ENCODE results near the gene ENTREP1. TPM values are rescaled to one million over a fixed set of nuclear protein-coding genes. Genes with fewer than 3 reads are reported as not detected.

ENTREP1 gene
- total RNA-seq, 1 experiment from 2014 or later: not detected

GRCh38 chr9:69326261-69326660 is 1.2 kb downstream of the ENTREP1 start:
- DNase-seq: no peak
- no peak overlapping the region for H3K4me3 Mint-ChIP-seq (ENCODE audit: unreplicated experiment)
- H3K36me3 ChIP-seq (ENCODE audit: control insufficient read depth, insufficient read depth, low read length): no peaks in the 10 kb centered on the region
- no peaks in the 10 kb centered on the region for H3K4me1 ChIP-seq
- no peak overlapping the region for H3K27ac Mint-ChIP-seq (ENCODE audit: unreplicated experiment)
- H3K4me1 Mint-ChIP-seq (ENCODE audit: low read depth, unreplicated experiment): no peaks in the 10 kb centered on the region
- H3K9me3 ChIP-seq: no peaks in the 10 kb centered on the region
- intact Hi-C loops (cut with micrococcal nuclease; ENCODE audit: unreplicated experiment): no loop called here
- H3K27me3 Mint-ChIP-seq (ENCODE audit: insufficient read depth, unreplicated experiment): no peaks in the 10 kb centered on the region
- no peak overlapping the region for H3K4me3 ChIP-seq (ENCODE audit: low read depth, low read length)
- POLR2A ChIA-PET: no interaction called here
- BruUV-seq (replicated peaks): no TSS peak
- TF ChIP-seq CTCF (IDR thresholded peaks at IDR 0.05; ENCODE audit: insufficient read depth in 1 of 2, low read depth in 1 of 2, low read length in 1 of 2, severe bottlenecking in 1 of 2, unreplicated experiment in 1 of 2): no peak
- no peaks in the 10 kb centered on the region for H3K9me3 Mint-ChIP-seq (ENCODE audit: unreplicated experiment)
- CTCF ChIA-PET: no interaction called here
- H3K36me3 Mint-ChIP-seq (ENCODE audit: insufficient read depth, unreplicated experiment): no peaks in the 10 kb centered on the region
- H3K27me3 ChIP-seq (replicated peaks; ENCODE audit: control insufficient read depth, insufficient read depth, low read length): no peaks in the 10 kb centered on the region; the same call in 1 of the 2 replicates

DNA sequence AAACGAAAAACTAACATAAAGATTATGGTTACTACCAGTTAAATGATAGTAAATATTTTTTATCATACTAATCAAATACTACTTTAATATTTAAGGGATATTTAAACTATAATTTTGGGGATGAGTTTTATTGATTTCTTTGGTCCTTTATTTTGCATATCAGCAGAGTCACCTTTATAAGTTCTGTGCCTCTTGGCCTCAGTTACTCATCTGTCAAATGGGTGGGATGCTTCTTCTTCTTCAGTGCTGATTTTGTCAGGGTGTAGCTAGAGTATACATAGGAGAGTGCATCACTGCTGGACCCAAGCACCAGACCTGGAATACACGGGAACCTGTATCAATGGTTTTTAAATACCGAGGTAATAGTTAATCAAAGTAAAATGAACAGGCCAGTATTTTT is 5.6 kb downstream of the ENTREP1 start:
- Mint-ChIP-seq H3K4me3 (ENCODE audit: unreplicated experiment) (no peak overlapping the region), H3K4me1 (ENCODE audit: low read depth, unreplicated experiment) (no peaks in the 10 kb centered on the region), H3K9me3 (ENCODE audit: unreplicated experiment) (no peaks in the 10 kb centered on the region), H3K27me3 (ENCODE audit: insufficient read depth, unreplicated experiment) (peaks cover 4% of the 10 kb centered on the region), H3K27ac (ENCODE audit: unreplicated experiment) (no peak overlapping the region), H3K36me3 (ENCODE audit: insufficient read depth, unreplicated experiment) (no peaks in the 10 kb centered on the region)
- no TSS peak for BruUV-seq (replicated peaks)
- H3K4me1 ChIP-seq: no peaks in the 10 kb centered on the region
- no peak for DNase-seq
- intact Hi-C loops (cut with micrococcal nuclease; ENCODE audit: unreplicated experiment): no loop called here
- no peaks in the 10 kb centered on the region; the same call in 1 of the 2 replicates for H3K27me3 ChIP-seq (replicated peaks; ENCODE audit: control insufficient read depth, insufficient read depth, low read length)
- CTCF ChIA-PET: no interaction called here
- TF ChIP-seq CTCF (IDR thresholded peaks at IDR 0.05; ENCODE audit: insufficient read depth in 1 of 2, low read depth in 1 of 2, low read length in 1 of 2, severe bottlenecking in 1 of 2, unreplicated experiment in 1 of 2): no peak
- H3K4me3 ChIP-seq (ENCODE audit: low read depth, low read length): no peak overlapping the region
- POLR2A ChIA-PET: no interaction called here
- no peaks in the 10 kb centered on the region for H3K9me3 ChIP-seq
- H3K36me3 ChIP-seq (ENCODE audit: control insufficient read depth, insufficient read depth, low read length): no peaks in the 10 kb centered on the region

DNA sequence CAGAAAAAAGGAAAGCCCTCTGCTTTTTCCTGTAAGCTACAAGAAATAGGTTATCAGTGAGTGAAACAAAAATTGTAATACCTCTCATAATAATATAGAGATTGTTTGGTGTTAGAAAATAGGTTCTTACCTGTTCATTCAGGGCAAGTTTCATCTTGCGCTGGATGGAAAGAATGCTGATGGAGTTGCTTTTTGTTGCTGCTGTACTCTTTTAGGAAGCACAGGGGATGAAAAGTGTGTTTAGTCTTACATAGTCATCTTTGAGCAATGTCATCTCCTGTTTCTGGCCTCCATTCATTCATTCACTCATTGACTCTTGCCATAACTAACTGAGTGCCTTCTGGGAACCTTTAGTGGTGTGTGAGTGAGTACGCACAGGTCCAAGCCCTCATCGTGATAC is 6.4 kb downstream of the ENTREP1 start:
- Mint-ChIP-seq H3K27ac (ENCODE audit: unreplicated experiment) (no peak overlapping the region), H3K9me3 (ENCODE audit: unreplicated experiment) (no peaks in the 10 kb centered on the region), H3K4me1 (ENCODE audit: low read depth, unreplicated experiment) (no peaks in the 10 kb centered on the region), H3K36me3 (ENCODE audit: insufficient read depth, unreplicated experiment) (no peaks in the 10 kb centered on the region), H3K4me3 (ENCODE audit: unreplicated experiment) (no peak overlapping the region), H3K27me3 (ENCODE audit: insufficient read depth, unreplicated experiment) (peaks cover 4% of the 10 kb centered on the region)
- POLR2A ChIA-PET: no interaction called here
- CTCF ChIA-PET: no interaction called here
- intact Hi-C loops (cut with micrococcal nuclease; ENCODE audit: unreplicated experiment): no loop called here
- BruUV-seq (replicated peaks): no TSS peak
- TF ChIP-seq CTCF (IDR thresholded peaks at IDR 0.05; ENCODE audit: insufficient read depth in 1 of 2, low read depth in 1 of 2, low read length in 1 of 2, severe bottlenecking in 1 of 2, unreplicated experiment in 1 of 2): no peak
- Histone ChIP-seq H3K9me3 (no peaks in the 10 kb centered on the region), H3K36me3 (ENCODE audit: control insufficient read depth, insufficient read depth, low read length) (no peaks in the 10 kb centered on the region), H3K27me3 (replicated peaks; ENCODE audit: control insufficient read depth, insufficient read depth, low read length) (no peaks in the 10 kb centered on the region), H3K4me3 (ENCODE audit: low read depth, low read length) (no peak overlapping the region), H3K4me1 (no peaks in the 10 kb centered on the region)
- DNase-seq: no peak

Data from Caco-2 (cell line).